Mucosa of gallbladder (tissue), 1 donor: ENCODE results near the gene SP3. TPM values are rescaled to one million over a fixed set of nuclear protein-coding genes. Genes with fewer than 3 reads are reported as not detected.
"Not testable (repeated sequence)": the region's sequence is repeated elsewhere in the genome, so short reads cannot be mapped to it uniquely, and the experiment has no call there.

ENCODE experiments used
- DNase-seq: peaks from one replicate; pipeline ENCODE4 v3.0.0-alpha.2; 2020; ENCODE audit warnings: low spot score
- total RNA-seq: library from RNA; stranded (reverse); gene quantifications from one replicate; pipeline ENCODE4 v1.2.1, GENCODE V29; 2021
- donor health status: DM: no; HTN: no; CAD: no.

Gene SP3
- total RNA-seq, 1 donor from 2014 or later: 66.0 TPM

DNA sequence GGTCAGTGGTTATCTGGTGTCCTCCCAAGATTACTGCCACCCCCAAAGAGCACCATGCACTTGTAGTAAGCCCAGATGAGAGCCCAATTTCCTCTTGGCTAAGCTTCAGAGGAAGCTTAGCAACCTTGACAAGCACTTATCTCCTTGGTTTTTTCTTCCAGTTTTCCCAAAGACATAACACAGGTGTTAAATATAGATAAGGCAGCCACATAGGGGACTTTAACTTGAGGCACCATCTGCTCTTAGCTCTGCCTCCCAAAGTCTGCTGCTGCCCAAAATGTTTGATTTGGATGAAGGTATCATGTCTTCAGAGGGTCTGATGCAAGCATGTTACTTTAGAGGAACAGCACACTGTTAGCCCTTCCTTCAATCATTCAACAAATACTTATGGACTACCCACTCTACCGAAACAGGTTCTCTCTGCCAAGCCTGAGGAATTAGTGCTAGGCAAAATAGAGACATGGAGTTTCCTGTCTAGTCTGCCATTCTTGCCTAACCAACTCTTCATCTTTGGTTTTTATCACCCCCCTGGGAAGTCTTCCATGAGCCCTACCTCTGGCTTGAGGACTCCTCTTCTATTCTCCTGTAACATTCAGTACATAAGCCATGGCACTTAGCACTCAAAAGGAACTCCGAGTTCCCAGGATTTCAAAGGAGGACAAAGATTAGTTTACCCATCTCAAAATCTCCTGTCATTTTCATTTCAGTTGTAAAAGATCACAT lies 73.7 kb downstream of the SP3 start:
- DNase-seq: no peak

DNA sequence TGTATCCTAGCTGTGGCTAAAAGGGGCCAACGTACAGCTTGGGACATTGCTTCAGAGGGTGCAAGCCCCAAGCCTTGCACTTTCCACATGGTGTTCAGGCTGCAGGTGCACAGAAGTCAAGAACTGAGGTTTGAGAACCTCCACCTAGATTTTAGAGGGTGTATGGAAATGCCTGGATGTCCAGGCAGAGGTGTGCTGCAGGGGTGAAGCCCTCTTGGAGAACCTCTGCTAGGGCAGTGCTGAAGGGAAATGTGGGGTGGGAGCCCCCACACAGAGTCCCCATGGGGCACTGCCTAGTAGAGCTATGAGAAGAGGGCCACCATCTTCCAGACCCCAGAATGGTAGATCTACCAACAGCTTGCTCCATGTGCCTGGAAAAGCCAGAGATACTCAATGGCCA lies 75.7 kb downstream of the SP3 start:
- DNase-seq: not testable (repeated sequence)

DNA sequence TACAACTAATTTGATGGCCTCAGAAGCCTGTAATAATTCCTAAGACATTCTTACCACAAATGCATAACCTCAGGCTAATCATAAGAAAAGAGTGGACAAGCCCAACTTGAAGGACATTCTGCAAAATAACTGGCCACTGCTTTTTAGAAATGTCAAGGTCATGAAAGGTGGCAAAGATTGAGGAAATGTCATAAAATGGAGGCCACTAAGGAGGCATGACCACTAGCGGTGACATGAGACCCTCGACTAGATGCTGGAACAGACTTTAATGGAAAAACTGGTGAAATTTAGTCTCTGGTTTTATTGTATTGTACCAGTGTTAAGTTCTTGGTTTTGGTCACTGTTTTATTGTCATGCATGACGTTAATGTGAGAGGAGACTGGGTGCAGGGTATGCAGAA lies 78.6 kb downstream of the SP3 start:
- DNase-seq: no peak

DNA sequence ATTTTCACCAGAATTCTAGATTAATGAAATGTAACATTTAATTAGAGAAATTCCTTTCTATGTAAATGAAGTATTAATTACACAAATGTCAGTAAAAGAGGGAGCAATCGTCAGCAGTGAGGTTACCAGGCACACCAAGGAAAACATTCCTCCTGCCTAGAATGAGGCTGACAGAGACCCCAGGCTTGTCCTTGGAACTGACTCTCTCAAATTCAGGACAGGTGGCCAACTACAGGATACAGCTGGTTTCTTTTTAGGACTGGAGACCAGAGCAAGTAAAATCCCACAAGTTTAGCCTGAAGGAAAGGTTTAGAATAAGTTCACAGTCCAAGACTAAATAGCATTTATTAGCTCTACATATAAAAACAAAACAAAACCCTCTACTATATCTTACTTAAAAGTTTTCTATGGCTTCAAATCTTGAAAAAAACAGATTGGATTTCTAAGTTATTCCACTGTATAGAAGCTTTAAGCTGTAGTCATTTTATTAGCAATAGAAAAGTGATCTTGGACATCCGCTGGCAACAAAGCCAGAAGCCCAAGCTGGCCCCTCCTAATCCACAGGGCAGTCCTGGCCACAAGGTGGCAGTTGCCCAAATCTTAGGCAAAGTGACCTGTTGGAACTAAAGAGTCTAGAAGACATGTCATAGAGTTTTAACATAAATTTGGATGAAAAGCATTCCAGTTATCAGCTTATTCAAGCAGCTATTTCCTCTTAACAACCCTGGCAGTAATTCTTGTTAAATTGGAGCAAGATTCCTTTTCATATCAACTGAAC lies 81.0 kb downstream of the SP3 start:
- DNase-seq: peak; percentile 46

DNA sequence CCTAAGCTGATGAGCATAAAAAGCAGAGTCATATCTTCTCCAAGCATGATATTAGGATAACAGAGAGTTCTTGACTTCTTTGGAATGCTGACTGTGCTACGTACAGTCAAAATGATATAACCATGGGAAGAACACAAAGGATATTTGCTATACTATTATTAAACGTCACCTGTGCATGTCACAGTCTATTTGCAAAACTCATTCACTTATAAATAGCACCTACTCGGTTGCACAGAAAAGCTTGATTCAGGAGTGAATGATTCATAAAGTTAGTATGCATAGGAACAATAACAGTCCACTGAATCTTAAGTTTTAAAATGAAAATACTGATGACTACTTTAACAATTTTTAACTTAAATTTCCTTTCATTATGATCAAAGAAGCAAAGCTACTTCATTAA lies 83.3 kb downstream of the SP3 start:
- DNase-seq: no peak

DNA sequence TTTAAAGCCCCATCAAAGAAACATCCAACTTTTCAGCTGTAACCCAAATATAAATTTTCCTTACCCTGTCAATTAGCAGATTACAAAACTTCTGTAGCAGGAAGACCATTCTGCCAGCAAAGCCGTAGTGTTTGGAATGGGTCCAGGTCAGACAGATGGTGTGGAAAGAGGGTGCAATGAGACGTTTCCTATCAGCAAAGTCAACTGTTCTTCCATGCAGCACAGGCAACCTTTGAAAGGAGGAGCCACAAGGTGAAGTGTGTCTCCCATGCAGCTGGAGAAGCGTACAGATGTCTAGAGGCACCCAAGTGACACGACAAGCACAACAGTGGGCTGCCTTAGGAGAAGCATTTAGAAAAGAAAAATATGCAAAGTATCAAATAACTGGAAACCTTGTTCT lies 83.7 kb downstream of the SP3 start:
- no peak for DNase-seq

DNA sequence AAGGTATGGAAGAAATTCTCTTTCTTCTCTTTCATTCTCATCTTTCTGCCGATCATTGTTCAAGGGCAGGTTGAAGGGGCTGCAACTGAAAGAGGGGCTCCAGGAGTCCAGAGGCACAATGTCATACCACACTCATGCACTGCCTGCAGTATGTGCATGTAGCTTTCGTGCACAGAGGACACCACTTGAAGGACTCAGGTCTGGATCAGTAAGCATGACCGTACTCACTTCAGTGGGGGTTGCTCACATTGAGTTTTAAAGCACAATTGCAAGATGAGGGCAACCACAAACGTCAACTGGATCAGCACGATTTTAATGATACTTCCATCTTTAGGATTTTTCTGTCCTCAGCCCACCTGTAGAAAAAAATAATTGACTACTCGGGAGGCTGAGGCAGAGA lies 84.6 kb downstream of the SP3 start:
- DNase-seq: no peak

DNA sequence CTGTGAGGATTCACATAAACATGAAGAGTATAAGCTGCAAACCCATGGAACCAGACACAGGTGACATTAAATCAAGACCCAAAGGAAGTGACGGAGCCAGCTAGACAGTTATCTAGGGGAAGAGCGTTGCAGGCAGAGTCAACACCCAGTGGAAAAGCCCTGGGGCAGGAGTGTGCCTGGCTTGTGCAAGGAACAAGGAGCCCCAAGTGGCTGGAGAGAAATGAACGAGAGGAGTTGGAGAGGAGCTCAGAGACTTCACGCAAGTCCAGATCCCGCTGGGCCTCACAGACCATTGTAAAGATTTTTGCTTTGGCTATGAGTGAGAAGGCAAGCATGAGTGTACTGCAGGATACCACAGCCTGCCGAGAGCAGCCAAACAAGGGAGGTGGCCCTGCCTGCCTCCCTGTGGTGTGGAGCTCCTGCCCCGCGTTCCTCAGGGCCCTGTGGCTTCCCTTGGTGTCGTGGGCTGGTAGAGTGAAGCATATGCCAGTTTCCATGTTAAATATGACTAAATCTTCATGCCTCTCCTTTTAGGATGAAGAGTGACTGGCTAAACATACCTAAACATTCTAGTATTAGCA lies 88.2 kb downstream of the SP3 start:
- no peak for DNase-seq

DNA sequence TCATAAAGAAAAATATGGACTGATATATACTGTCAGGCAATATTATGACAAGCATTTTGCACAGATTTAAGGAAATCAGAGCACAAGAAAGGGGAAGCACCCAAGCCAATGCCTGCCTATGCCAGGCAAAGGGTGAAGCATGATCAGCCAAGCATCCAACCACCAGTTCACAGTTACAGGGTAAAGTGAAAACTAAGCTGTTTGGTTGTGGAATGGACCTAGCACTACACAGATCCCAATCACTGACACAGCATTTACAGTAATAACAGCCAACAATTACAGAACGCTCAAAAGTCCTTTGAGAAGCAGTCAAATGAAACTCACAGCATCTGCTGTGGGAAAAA lies 90.3 kb downstream of the SP3 start:
- no peak for DNase-seq

DNA sequence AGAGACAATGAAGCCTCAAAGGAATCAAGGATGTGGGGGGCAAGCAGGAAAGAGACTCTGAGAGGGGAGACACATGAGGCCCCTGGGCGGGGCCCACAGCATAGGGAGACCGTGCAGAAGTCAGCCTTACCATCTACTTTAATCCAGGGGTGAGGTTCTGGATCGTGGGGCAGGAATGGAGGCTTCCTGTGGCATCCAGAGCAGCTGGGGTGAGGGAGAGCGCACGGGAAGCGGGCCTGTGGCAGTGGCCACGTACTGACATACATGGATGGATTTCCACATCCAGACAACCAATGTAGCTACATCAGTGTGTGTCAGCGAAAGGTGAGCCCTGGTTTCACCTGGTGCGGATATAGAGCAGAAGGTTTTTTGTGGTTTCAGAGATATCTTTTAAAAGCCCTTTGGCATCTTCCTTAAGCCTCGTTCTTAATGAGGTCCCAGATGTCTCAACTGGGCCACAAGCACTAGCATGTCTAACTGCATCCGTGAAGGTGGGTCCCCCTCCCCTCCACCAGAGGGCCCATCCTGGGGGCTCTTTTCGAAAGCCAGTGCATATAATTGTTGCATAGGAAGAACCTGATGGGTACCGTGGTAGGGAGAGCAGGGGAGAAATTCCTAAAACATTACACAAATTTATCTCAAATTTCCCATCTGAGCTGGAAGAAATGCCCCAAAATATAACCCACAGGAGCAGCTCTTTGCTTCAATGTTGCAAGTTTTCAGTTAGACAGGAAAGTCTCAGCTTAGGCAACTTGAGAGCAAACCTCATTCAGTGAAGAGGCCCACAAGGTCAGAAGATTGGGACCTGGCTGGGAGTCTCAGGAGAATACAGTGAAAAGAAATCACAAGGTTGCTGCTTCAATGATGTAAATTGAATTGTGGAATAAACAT lies 90.9 kb downstream of the SP3 start:
- DNase-seq: no peak

DNA sequence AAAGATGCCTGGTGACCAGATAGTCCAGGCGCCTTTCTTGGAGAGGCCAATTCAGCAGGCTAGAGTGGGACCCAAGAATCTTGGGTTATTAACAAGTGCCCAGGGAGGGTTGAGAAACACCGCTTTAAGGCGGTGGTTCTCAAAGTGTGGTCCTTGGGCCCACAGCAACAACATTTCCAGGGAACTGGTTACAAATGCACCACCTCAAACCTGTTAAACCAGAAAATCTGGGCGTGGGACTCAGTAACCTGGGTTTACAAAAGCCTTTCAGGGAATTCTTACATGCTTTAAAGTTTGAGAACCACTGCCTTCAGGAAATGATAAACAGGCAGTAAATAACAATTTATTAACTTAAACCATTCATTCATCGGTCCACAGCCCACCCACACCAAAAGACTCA lies 92.5 kb downstream of the SP3 start:
- no peak for DNase-seq

DNA sequence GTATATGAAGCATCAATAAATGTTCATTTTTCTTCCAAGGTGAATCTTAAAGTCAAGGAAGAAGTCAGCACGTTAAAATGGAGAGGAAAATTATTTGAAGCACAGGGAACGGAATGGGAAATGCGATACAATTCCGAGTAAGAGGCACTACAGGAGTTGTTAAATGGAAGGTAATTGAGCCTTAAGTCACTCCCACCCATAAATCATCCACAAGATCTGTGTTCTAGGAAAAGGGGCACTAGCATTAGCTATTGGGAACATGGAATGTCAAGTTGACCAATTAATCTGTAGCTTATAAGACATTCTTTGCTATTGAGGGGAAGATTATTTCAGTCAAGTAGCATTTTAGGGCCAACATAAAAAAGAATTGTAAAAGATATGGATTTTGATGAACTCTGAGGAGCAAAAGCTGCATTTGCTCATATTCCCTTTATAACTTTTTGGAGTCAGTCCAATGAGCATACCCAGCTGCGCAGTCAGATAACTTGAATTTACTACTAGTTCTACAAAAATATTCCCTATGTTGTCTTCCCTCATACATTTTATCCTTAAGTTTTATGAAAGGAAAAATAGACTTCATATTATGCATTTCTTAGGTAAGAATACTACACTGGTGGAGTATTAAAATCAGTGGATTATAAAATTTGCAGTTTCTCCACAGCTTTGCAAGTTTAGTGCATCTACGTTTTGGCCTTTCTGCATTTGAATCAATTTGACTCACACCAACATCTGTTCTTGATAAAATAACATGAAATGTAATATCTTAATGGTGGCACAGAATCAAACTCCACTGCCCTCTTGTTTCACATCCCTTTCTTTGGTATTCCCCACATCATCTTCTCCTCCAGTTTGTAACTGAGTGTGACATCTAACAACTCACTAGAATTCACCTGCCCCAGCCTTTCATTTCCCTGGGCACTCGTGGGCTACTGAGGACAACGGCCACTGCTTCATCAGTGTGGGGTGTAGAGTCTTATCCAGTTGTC lies 95.6 kb downstream of the SP3 start:
- no peak for DNase-seq

DNA sequence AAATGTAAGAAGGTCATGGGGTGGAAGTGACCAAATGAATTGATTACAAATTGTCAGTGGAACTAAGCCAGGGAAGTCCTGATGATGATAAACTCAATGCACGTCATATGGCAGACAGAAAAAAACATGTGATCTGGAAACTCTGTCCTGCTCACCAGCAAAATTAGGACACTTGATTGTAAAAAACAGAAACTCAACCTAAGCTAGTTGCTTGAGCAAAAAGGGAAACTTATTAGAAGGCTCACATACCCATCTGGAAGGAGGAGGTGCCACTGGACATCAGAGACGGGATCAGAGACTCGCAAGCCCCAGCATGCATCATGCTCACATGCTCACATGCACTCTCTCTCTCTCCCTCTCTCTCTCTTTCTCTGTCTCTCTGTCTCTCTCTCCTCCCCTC lies 96.8 kb downstream of the SP3 start:
- no peak for DNase-seq

DNA sequence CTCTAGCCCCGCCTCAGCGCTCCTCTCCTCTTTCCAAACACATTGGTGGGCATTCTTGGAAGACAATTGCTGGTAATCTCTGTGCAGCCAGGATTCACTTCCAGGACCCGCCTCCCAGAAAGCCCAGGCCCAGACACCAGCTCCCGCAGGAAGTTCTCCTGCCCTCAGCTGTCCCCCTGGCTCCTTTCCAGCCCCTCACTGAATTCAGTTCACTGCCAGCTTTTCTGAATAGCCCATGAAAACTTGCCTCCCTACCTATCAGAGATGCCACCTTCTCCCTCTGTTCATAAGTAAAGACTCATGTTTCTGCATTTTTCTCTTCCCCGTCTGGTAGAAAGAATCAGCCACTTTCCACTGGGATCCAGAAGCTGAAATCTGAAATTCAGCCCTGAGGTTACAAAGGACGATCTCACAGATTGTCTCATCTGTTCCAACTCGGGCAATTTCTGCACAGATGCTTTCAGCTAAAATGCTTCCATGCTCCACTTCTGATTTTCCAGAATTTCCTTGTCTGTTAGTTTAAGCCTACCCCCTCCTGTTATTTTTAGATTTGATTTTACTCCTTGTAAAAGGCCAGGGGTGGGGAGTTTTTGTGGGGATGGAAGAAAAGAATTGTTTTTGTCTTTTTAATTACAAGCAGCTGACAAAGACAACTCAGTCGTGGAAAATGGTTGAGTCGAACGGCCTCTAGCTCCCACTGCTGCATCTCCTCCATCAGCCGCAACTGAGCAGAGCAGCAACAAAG lies 98.1 kb downstream of the SP3 start:
- DNase-seq: no peak

DNA sequence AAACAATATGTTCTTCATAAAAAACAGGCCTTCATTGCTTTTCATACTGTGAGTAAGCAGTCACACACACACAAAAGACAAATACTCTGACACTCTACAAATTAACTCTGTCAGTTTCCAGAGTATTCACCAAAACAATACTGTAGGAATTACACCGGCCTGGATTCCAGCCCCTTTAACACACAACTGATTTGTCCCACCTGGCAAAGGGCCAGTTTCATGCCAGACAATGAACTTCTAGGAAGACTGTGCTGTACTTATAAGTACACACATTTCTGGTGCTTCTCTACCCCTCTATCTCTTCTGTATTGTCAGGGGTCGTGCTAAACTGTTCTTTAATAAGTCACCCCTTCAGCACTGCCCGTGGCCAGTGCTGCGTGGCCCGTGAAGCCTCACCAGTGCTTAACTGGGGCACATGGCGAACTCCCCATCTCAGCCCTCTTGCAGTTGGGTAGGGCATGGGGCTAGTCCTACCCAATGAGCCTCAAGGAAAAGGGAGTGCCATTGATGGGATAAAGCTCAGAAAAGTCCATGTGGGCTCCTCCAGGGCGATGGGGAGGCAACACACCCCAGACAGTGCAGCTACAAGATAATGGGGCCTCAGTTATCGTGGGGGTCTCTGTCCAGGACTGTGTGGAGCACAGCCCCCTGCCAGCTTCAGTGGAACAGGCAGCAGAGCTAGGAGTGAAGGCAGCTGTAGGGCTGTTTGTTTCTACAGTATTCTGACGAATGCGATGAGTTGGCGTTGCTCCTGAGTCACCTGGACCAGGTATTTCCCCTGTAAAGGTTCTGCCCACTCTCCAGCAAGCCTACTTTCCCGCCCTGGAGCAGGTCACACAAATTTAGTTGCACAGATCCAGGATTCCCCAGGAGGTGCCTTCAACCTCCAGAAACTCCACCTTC lies 99.0 kb downstream of the SP3 start:
- no peak for DNase-seq

DNA sequence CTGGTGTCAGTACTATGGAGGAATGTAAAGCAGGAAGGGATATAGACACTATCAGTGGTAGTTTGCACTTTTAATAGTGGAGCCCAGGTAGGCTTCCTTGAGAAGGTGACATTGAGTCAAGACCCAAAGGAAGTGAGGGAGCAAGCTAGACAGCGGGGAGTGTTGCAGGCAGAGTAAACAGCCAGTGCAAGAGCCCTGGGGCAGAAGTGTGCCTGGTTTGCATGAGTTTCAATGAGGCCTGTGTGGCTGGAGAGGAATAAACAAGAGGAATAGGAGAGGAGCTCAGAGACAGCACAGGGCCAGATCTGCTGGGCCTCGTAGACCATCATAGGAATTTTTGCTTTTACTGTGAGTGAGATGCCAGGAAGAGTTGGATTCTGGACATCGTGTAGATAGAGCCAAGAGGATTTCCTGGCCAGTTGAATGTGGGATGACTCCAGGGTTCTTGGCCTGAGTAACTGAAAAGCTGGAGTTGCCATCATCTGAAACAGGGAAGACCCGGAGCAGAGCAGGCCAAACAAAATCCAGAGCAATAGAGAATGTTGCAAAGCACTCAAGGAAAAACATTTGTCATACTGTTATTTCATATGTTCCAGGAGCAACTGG lies 102.5 kb downstream of the SP3 start:
- peak; percentile 21 for DNase-seq

DNA sequence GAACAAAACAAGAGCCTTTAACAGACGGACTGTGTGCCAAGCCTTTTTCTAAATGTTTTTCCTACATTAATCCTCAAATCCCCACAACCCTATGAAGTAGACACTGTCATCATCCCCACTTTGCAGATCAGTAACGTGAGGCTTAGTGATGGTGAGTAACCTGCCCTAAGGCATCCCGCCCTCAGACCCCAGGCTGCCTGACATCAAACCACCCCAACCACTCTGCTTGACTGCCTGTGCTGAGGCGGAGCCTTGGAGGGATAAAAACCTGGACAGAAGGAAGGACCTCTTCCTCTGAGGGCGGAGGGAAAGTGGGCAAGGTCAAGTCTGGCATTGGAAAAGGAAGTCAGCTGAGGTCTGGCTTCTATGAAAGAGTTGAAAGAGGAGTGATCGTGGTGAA lies 104.6 kb downstream of the SP3 start:
- no peak for DNase-seq

DNA sequence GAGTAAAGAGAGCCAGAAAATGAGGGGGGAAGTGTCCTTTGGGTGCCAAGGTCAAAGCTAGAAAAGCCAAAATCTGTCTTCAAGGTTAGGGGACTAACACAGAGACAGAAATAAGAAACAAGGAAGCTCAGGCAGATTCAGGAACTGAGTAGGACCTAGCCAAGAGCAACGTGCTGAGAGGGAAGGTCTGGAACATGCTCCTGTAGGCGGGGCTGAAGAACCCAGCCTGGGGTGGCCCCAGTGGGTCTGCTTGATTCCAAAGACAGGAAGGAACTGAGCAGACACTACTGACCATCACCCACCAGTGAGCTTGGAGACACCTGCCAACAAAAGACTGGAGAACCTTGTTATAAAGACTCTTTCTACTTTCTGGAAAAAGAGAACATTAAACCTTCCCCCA lies 105.1 kb downstream of the SP3 start:
- DNase-seq: no peak

DNA sequence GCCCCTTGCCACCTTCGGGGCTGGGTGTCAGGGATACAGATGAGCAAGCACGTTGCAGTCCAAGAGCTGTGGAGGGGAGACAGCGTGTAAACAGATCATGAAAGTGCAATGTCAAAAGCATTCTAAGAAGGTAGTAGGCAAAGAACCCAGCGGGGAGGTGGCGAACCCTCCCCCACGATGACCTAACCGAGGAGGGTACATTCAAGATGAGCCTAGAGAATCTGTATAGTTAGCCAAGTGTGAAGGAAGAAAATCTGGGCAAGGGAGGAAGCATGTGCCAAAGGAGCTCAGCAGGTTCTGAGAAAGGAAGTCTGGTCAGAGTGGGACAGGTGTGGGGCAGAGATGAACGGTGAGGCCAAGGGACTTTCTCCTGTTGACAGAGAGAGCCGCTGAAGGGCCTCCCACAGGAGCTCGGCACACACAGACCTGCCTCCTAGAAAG lies 106.9 kb downstream of the SP3 start:
- no peak for DNase-seq
